Brain microvascular endothelial cell (primary cell): ENCODE measurements around the gene SRP72.

Experiments used
- DNase-seq: peaks from one replicate; pipeline ENCODE4 v3.0.0-alpha.2; 2020
- H3K27ac ChIP-seq: fragments of 250-450 bp; sonication (Bioruptor Pico); 2 replicates; pipeline ENCODE4 v1.5.1; 2020; ENCODE audit warnings: mild to moderate bottlenecking, moderate library complexity
- H3K27me3 ChIP-seq: fragments of 250-450 bp; sonication (Bioruptor Pico); replicated peaks from 2 replicates; pipeline ENCODE4 v1.5.1; 2020; ENCODE audit warnings: mild to moderate bottlenecking
- H3K36me3 ChIP-seq: fragments of 250-450 bp; sonication (Bioruptor Pico); replicated peaks from 2 replicates; pipeline ENCODE4 v1.5.1; 2020; ENCODE audit warnings: mild to moderate bottlenecking
- H3K4me3 ChIP-seq: 2 replicates; pipeline ENCODE4 v1.5.1; 2011; ENCODE audit warnings: low read depth, mild to moderate bottlenecking, control low read depth, low read length, moderate library complexity
- CTCF ChIP-seq: IDR thresholded peaks from 2 replicates; pipeline ENCODE4 v1.5.1; 2011; ENCODE audit warnings: low read depth, mild to moderate bottlenecking, moderate library complexity, low read length, control low read depth, inconsistent platforms; ENCODE audit errors: missing control alignments
- in situ Hi-C: cut with HindIII; loops from 2 replicates; pipeline ENCODE4 v1.10.0; 2017; ENCODE audit warnings: low sequenced_read_pairs, low pct_ligation_motif_present

Gene SRP72

GRCh38 chr4:56512166-56512565, 44.7 kb downstream of the SRP72 start:
- no peak for DNase-seq
- no peak for TF ChIP-seq CTCF
- no peaks in the 10 kb centered on the region for H3K36me3 ChIP-seq
- no peak overlapping the region for H3K27ac ChIP-seq
- H3K4me3 ChIP-seq = no peak overlapping the region
- no peaks in the 10 kb centered on the region for H3K27me3 ChIP-seq
- in situ Hi-C loops = no loop called here

GRCh38 chr4:56513517-56513916, 46.1 kb downstream of the SRP72 start:
- H3K4me3 ChIP-seq = no peak overlapping the region
- no peak for DNase-seq
- no peak overlapping the region for H3K27ac ChIP-seq
- H3K27me3 ChIP-seq = no peaks in the 10 kb centered on the region
- TF ChIP-seq CTCF = no peak
- in situ Hi-C loops = no loop called here
- no peaks in the 10 kb centered on the region for H3K36me3 ChIP-seq

GRCh38 chr4:56530269-56531148, 63.1 kb downstream of the SRP72 start:
- H3K27me3 ChIP-seq = no peaks in the 10 kb centered on the region
- no peaks in the 10 kb centered on the region for H3K36me3 ChIP-seq
- in situ Hi-C loops = no loop called here
- no peak for TF ChIP-seq CTCF
- peak; percentile 85 for DNase-seq
- peak overlapping the region; percentile 29 for H3K27ac ChIP-seq
- peak overlapping the region; percentile 71 for H3K4me3 ChIP-seq

- no peaks in the 10 kb centered on the region for H3K36me3 ChIP-seq
- no peak for TF ChIP-seq CTCF
- in situ Hi-C loops = no loop called here
Measured at GRCh38 chr4:56531149-56531770, 63.8 kb downstream of the SRP72 start.

GRCh38 chr4:56531823-56532222, 64.4 kb downstream of the SRP72 start:
- in situ Hi-C loops = no loop called here
- Histone ChIP-seq H3K27me3 (no peaks in the 10 kb centered on the region), H3K36me3 (no peaks in the 10 kb centered on the region)

More at GRCh38 chr4:56531149-56531770, 63.8 kb downstream of the SRP72 start:
- Histone ChIP-seq H3K27ac (no peak overlapping the region), H3K4me3 (peak overlapping the region; percentile 71), H3K27me3 (no peaks in the 10 kb centered on the region)
- no peak for DNase-seq

More at GRCh38 chr4:56531823-56532222, 64.4 kb downstream of the SRP72 start:
- no peak overlapping the region for H3K27ac ChIP-seq
- no peak for DNase-seq
- TF ChIP-seq CTCF = no peak
- H3K4me3 ChIP-seq = no peak overlapping the region
